ENCODE measurements around the gene LRRC4C.
"Not testable (repeated sequence)": the region's sequence is repeated elsewhere in the genome, so short reads cannot be mapped to it uniquely, and the experiment has no call there.

Gene LRRC4C

GRCh38 chr11:40867991-40868632 is 591.3 kb downstream of the LRRC4C start:
- DNase-seq (ENCODE audit: low read depth) = no peak

DNA sequence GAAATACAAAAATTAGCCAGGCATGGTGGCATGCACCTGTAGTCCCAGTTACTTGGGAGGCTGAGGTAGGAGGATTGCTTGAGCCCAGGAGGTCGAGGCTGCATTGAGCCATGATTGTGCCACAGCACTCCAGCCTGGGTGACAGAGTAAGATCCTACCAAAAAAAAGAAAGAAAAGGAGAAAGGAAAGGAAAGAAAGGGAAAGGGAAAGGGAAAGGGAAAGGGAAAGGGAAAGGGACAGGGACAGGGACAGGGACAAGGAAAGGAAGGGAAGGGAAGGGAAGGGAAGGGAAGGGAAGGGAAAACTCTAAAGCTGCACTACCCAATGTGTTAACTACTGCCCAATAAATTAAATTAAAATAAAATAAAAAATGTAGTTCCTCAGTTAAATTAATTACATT is 601.7 kb downstream of the LRRC4C start:
- DNase-seq (ENCODE audit: low read depth) = not testable (repeated sequence)

GRCh38 chr11:40842750-40843339 is 616.6 kb downstream of the LRRC4C start:
- no peak for DNase-seq (ENCODE audit: low read depth)

- no peak for DNase-seq (ENCODE audit: low read depth)
Measured at GRCh38 chr11:40841231-40841630, 618.2 kb downstream of the LRRC4C start.

DNA sequence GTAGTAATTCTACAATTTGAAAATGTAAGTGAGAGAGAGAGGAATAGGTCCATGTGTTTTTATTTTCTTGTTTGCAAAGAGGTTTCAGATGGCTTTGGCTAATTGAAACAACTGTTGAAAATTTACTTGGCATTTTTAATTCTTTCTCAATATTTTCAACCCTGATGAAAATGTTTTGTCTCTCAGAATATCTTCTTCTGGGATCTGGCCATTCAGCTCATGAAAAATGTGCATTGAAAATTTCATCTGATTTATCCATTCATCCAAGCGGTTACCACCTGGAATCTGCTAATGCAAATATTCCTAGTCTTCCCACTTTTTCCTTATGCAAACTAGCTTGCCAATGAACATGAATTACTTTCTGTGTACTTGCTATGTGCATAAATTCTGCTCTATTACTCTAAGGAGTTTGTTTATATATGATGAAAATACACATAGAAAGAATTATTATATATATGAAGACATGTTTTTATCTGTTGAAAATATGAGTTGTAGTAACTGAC is 621.2 kb downstream of the LRRC4C start:
- no peak for DNase-seq (ENCODE audit: low read depth)

DNA sequence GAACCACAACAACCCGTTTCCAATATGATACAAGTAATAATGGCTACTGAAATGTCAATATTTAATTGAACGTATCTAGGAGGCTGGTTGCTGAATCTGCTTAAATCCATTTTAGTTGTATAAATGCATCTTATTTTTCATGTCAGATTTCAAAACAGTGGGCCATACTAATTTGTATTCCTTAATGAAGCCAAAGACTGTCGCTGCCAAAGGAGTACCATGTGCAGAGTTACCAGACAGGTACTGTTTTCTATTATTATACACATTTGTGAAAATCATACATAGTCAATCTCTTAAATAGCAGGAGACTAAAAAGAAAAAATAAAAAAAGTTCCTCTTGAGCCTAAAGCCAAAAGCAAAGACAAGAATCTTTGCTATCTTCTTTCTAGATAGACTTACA is 632.3 kb downstream of the LRRC4C start:
- no peak for DNase-seq (ENCODE audit: low read depth)

DNA sequence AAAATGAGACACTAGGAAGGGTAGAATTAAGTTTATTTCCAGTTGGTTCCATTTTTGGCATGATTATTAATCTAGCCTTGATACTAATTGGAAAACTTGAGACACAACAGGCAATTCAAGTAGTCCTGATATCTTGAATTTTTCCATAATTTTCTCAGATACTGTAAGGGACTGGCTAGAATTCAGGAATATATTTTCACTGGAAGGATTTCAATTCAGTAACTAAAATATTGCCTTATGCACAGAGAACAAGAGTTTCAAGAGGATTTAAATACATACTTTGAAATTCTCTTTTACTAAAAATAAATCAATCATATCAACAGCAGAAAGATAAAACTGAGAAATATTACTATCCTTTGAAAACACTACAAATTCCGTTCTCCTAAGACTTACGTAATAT is 632.9 kb downstream of the LRRC4C start:
- no peak for DNase-seq (ENCODE audit: low read depth)

- DNase-seq (ENCODE audit: low read depth) = no peak
Measured at GRCh38 chr11:40825201-40825834, 634.1 kb downstream of the LRRC4C start.

- no peak for DNase-seq (ENCODE audit: low read depth)
Measured at GRCh38 chr11:40819230-40819629, 640.2 kb downstream of the LRRC4C start.

DNA sequence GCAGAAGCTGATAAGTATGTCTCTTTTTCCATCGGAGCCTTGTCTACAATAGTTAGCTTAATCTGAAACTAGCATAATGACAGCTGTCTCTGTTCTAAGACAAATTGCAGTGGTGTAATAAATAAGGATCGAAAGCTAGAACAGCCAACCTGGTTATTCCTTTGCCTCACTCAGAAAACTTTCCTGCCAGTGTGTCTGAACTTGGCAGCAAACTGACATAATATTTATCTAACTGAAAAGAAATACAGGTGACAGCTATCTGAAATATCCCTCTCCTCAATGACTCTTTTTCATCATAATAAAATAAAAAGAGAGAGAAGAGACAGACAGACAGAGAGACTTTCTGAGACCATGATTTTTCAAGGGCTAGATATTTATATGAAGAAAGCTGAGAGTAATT is 642.5 kb downstream of the LRRC4C start:
- no peak for DNase-seq (ENCODE audit: low read depth)

DNA sequence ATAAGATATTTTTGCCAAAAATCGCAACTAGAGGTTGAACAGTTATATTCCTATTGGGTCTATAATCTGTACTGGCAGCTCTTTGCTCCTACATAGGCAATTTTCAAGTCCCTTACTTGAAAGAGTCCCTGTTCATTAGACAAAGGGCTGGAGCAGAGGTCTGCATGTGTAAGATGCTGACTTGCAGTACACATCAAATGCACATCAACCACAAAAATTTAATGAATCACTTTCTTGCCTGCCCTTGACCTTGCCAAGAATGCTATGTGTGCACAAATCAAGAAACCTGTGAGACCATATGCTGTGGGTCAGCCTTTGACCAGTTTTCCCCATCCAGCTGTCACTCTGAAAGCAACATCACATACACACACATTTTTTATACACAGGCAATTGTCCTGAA is 661.5 kb downstream of the LRRC4C start:
- DNase-seq (ENCODE audit: low read depth) = no peak

GRCh38 chr11:40787224-40787623 is 672.2 kb downstream of the LRRC4C start:
- DNase-seq (ENCODE audit: low read depth) = no peak

DNA sequence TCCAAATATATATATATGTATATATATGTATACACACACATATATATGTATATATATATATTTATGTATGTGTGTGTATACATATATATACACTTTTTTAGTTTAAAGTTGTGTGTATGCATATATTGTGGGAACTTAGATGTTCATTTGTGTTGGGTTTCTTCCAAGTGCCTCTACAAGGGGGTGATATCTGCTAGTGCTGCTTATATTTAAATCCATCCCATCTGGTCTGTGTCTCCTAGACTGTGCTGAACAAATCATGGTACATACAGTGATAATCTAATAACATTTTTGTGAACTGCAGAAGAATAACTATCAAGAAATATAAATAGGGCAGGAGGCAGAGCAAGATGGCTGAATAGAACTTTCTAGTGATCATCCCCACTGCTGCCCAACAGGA is 696.4 kb downstream of the LRRC4C start:
- no peak for DNase-seq (ENCODE audit: low read depth)

DNA sequence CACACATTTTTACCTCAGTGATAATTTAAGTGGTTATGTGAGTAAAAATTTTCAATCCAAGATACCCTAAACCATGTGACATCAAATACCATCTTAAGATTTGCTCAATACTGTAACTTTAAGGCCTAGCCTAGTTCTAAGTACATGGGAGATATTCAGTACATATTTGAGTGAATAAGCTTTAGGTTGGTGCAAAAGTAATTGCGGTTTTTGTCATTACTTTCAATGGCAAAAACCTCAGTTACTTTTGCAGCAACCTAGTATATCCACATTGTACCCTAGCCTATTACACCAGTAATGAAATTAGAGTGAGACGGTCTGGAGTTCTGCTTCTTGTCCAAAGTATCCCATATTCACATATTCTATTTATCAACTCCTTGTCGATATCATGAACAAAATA is 700.1 kb downstream of the LRRC4C start:
- DNase-seq (ENCODE audit: low read depth) = no peak

- no peak for DNase-seq (ENCODE audit: low read depth)
Measured at GRCh38 chr11:40754297-40754696, 705.2 kb downstream of the LRRC4C start.

DNA sequence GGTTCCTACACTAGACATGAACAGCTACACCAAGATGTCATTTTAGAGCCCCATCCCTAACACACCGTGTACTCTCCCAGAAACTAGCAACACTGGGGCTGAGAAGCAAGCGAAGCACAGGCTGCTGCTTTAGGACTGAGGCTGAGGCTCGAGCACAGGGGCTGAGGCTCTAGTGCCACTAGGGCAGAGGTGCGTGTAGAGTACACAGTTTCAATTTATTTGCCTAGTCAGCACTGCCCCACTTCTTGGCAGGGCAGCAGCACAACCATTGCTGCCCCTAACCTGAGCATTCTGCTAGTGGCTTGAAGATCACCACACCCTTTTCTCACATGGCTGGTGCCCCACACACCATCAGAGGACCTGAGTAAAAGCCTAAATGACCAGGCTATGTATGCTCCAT is 713.2 kb downstream of the LRRC4C start:
- no peak for DNase-seq (ENCODE audit: low read depth)

DNA sequence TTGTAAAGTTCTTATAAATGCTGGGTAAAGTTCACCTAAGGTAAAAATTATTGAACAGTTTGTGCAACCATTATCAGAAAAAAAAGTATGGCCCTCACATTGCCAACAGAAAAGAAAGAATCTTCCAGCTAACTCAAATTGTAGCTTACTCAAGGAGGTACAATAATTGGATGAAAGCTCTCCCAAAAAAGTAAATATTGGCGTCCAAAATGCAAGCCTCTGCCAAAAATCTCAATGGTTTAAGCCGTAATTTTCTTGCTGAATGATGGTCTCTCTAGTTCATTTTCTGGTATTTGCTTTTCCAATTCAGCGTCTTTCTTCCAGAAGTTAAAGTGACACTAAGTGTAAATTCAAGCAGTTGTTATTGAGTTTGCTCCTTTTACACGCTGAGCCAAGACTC is 727.3 kb downstream of the LRRC4C start:
- DNase-seq (ENCODE audit: low read depth) = no peak

DNA sequence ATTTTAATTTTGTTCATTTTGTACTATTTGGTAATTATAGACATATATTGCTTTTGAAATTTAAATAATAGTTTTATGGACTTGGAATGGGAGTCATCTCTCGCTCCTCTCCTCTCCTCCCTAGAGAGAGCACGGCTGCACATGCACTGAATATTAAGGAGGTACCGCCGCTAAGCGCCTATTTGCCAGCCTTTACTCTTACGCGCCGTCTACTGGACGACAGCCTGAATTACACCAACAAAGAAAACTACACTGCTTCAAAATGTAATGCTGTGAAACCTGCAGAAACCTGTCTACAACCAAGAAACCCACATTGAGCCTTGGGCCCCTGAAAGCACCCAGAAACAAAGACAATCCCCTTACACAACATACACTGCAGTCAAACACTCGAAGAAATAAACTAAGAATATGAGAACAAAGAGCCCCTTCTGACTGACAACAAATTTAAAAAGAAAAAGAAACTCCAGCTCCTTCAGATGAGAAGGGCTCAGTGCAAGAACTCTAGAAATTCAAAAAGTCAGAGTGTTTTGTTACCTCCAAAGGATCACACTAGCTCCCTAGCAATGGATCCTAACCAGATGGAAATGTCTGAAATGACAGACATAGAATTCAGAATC is 737.2 kb downstream of the LRRC4C start:
- DNase-seq (ENCODE audit: low read depth) = no peak

- no peak for DNase-seq (ENCODE audit: low read depth)
Measured at GRCh38 chr11:40716344-40717130, 742.9 kb downstream of the LRRC4C start.

DNA sequence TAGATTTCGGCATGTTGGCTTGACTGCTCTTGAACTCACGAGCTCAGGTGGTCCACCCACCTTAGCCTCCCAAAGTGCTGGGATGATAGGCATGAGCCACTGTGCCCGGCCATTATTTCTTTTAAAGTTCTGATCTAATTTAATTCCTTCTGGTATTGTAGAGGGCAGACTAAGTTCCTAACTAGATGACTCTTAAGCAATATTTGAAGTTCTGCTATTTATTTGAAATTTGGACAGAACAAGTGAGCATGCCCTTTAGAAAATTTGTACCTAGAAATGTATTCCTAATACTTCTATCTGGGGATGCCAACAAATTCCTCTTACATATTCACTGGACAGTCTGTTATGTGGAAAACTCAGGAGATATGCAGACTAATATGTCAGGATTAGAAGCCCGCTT is 746.4 kb downstream of the LRRC4C start:
- no peak for DNase-seq (ENCODE audit: low read depth)

GRCh38 chr11:40701027-40701426 is 758.4 kb downstream of the LRRC4C start:
- DNase-seq (ENCODE audit: low read depth) = no peak

DNA sequence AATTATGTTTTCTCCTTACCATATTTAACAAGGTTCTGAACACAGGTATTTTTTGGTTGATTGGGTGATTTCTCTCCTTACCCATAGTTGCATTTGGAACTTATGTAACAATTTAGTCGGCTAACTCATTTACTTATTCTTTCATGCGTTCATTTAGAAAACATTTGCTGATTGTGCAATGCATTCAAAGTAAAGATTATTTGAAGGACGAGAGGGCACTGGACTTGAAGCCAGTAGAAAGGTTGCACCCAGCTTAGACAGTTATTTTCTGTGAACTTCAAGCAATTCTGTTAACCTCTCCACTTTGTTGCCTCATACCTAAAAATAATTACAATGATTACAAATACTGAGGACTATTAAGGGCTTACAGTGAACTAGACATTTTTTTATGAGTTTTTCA is 769.6 kb downstream of the LRRC4C start:
- DNase-seq (ENCODE audit: low read depth) = no peak

All from activated gamma-delta T cell treated with anti-CD3 and anti-CD28 coated beads, Interleukin-2, amount 50 U/mL, for 16 hours (primary cell).